ENCODE data around the gene CHAF1A.
A peak's percentile ranks its signal among the peaks of the same experiment; 100 is the strongest.

The CHAF1A gene

GRCh38 chr19:4464815-4465581, 62.6 kb downstream of the CHAF1A start:
- no peak for DNase-seq

- DNase-seq = no peak
Observed at GRCh38 chr19:4467835-4468234, 65.4 kb downstream of the CHAF1A start.

GRCh38 chr19:4471403-4472173, 69.1 kb downstream of the CHAF1A start:
- DNase-seq = peak; percentile 97

GRCh38 chr19:4472174-4472974, 69.9 kb downstream of the CHAF1A start, which contains the start of gene HDGFL2:
Gene HDGFL2 (plus strand): TSS chr19:4472297. CDS start chr19:4472351, 54 bp downstream.
- DNase-seq = no peak

GRCh38 chr19:4473011-4473762, 70.7 kb downstream of the CHAF1A start:
- no peak for DNase-seq

GRCh38 chr19:4473763-4474513, 71.5 kb downstream of the CHAF1A start:
- DNase-seq = peak; percentile 16

- DNase-seq = peak; percentile 79
Observed at GRCh38 chr19:4474514-4475022, 72.1 kb downstream of the CHAF1A start.

GRCh38 chr19:4477034-4477801, 74.8 kb downstream of the CHAF1A start:
- no peak for DNase-seq

GRCh38 chr19:4482721-4483364, 80.4 kb downstream of the CHAF1A start:
- no peak for DNase-seq

- no peak for DNase-seq
Observed at GRCh38 chr19:4483385-4483784, 80.9 kb downstream of the CHAF1A start.

- no peak for DNase-seq
Observed at GRCh38 chr19:4487572-4487971, 85.1 kb downstream of the CHAF1A start.

GRCh38 chr19:4488496-4488895, 86.1 kb downstream of the CHAF1A start:
- DNase-seq = no peak

GRCh38 chr19:4491446-4491845, 89.0 kb downstream of the CHAF1A start:
- no peak for DNase-seq

GRCh38 chr19:4492337-4493103, 90.1 kb downstream of the CHAF1A start:
- no peak for DNase-seq
